Right lobe of liver (tissue), 6 donors: Measurements from ENCODE around the gene ZNF266. TPM values are rescaled to one million over a fixed set of nuclear protein-coding genes. Genes with fewer than 3 reads are reported as not detected.

Source experiments
- ATAC-seq, 4 donors: fragments of 200-7000 bp; cut with Tn5 transposase; one replicate each; pipeline ENCODE4 v1.9.1; 2020; ENCODE audit warnings: mild to moderate bottlenecking in 4 of 4, moderate library complexity in 4 of 4
- DNase-seq, 3 donors: peaks; one replicate each; pipeline ENCODE4 v3.0.0-alpha.2; 2020
- H3K27ac ChIP-seq, 3 donors: fragments of 200-600 bp; one replicate each; pipeline ENCODE4 v1.8.0; 2022
- H3K27me3 ChIP-seq, 2 donors: fragments of 200-600 bp; one replicate each; pipeline ENCODE4 v1.8.0; 2022
- H3K36me3 ChIP-seq, 4 donors: fragments of 200-600 bp; sonication (generic) in 1 of 4; one replicate each; pipeline versions ENCODE4 v1.5.1 to v1.8.0; 2017 to 2022; ENCODE audit warnings: control low read depth in 1 of 4
- H3K4me1 ChIP-seq, 4 donors: fragments of 200-600 bp; sonication (generic) in 1 of 4; one replicate each; pipeline versions ENCODE4 v1.5.1 to v1.8.0; 2017 to 2022; ENCODE audit warnings: control low read depth in 1 of 4
- H3K4me3 ChIP-seq, 3 donors: fragments of 200-600 bp; one replicate each; pipeline ENCODE4 v1.8.0; 2022
- H3K9me3 ChIP-seq, 4 donors: fragments of 200-600 bp; sonication (generic) in 1 of 4; one replicate each; pipeline versions ENCODE4 v1.5.1 to v1.8.0; 2017 to 2022; ENCODE audit warnings: control low read depth in 1 of 4
- POLR2A ChIP-seq: fragments of 450-650 bp; IDR thresholded peaks from one replicate; pipeline ENCODE4 v1.6.1; 2017; ENCODE audit warnings: antibody characterized with exemption, mild to moderate bottlenecking
- WGBS: methylation state at CpG from one replicate; pipeline ENCODE4 v1.1.6; 2018; ENCODE audit warnings: low coverage, low lambda C conversion rate; ENCODE audit not compliant: insufficient coverage; ENCODE audit errors: missing lambda C conversion rate; 5-methylcytosine and 5-hydroxymethylcytosine counted together
- intact Hi-C, 2 donors: fragments of 100-400 bp; cut with DNase I; formaldehyde crosslinking; loops; one replicate each; pipeline versions ENCODE4 v1.11.2 to v1.14.1; 2022
- total RNA-seq, 6 experiments: library from RNA; depleted of rRNA in 2 of 6; stranded (reverse); fragments of >200 nt in 2 of 6; fragmentation: NEBNext Ultra II Directional in 3 of 6; extraction: Animal tissue kit (Norgen Biotek cat#: 25700) in 3 of 6; gene quantifications; one replicate each; pipeline versions ENCODE4 v1.1.0 to v1.2.4, GENCODE V29; 2016 to 2023
- TF ChIP-seq, protein P1 (sequence below), 4 donors: fragments of 200-600 bp in 3 of 4; fragments of 450-650 bp in 1 of 4; IDR thresholded peaks; one replicate each; pipeline versions ENCODE4 v1.5.1 to v1.8.0; 2016 to 2022; ENCODE audit warnings: antibody characterized with exemption in 4 of 4, mild to moderate bottlenecking in 2 of 4
- donor health status: DM: no; HTN: yes; CAD: no.
- donor health status: DM: no; HTN: no; CAD: no.
- donor health status: DM: no; HTN: no; CAD: no.
- donor health status: DM: no; HTN: yes; CAD: no.
- donor health status: DM: no; HTN: yes; CAD: no.

Gene ZNF266
- total RNA-seq, 6 experiments from 2014 or later: 4.7 to 8.5 (median 5.6) TPM

DNA sequence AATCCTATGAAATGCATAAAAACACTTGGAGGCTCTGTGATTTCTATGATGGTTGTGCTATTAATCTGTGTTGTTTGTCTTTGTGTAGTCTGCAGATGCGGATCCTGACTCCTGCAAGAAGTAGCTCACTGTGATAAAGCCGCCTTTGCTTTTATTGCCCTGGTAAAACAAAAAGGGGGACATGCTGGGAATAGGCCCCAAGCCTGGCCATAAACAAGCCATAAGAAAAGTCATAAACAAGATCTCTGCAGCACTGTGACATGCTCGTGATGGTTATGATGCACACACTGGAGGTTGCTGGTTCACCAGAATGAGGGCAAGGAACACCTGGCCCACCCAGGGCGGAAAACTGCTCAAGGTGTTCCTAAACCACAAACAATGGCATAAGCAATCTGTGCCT lies 26.6 kb upstream of the ZNF266 start:
- intact Hi-C loops: no loop called here
- Histone ChIP-seq H3K9me3 (peaks cover 0 to 4% (median 0%) of the 10 kb centered on the region in 4 donors), H3K4me3 (no peak overlapping the region), H3K36me3 (no peaks in the 10 kb centered on the region), H3K4me1 (no peaks in the 10 kb centered on the region), H3K27me3 (no peaks in the 10 kb centered on the region), H3K27ac (no peak overlapping the region)
- DNase-seq (no peak), ATAC-seq (no peak)
- WGBS: no CpG with 5 or more reads among the region's 4 CpGs
- TF ChIP-seq, protein P1, sequence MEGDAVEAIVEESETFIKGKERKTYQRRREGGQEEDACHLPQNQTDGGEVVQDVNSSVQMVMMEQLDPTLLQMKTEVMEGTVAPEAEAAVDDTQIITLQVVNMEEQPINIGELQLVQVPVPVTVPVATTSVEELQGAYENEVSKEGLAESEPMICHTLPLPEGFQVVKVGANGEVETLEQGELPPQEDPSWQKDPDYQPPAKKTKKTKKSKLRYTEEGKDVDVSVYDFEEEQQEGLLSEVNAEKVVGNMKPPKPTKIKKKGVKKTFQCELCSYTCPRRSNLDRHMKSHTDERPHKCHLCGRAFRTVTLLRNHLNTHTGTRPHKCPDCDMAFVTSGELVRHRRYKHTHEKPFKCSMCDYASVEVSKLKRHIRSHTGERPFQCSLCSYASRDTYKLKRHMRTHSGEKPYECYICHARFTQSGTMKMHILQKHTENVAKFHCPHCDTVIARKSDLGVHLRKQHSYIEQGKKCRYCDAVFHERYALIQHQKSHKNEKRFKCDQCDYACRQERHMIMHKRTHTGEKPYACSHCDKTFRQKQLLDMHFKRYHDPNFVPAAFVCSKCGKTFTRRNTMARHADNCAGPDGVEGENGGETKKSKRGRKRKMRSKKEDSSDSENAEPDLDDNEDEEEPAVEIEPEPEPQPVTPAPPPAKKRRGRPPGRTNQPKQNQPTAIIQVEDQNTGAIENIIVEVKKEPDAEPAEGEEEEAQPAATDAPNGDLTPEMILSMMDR (IDR thresholded peaks at IDR 0.05): no peak
- TF ChIP-seq POLR2A: no peak

DNA sequence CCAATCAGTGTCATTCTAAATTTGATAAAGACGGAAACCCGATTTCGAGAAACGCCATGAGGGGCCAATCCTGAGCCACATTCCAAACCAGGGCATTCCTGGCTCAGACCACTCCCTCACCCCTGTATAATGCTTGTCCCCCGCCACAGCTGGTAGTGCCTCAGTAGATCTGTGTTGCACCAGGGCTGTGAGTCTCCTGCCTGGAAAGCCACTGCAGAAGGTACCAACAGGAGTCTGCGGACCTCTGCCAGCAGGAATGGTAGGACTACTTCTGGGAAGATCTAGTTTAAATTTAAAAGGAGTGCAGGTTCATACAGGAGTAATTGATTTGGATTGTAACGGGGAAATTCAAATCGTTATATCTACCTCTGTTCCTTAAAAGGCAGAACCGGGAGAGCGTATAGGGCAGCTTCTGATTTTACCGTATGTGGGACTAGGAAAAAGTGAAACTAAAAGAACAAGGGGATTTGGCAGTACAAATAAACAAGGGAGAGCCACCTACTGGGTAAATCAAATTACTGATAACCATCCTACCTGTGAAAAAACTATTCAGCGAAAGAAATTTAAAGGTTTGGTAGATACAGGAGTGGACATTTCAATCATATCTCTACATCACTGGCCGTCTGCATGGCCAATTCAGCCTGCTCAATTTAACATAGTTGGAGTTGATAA lies 20.8 kb upstream of the ZNF266 start:
- DNase-seq (no peak), ATAC-seq (no peak)
- peaks cover 0 to 6% (median under 1%) of the 10 kb centered on the region in 4 donors for H3K9me3 ChIP-seq
- no peaks in the 10 kb centered on the region for H3K27me3 ChIP-seq
- no peaks in the 10 kb centered on the region for H3K36me3 ChIP-seq
- H3K4me3 ChIP-seq: no peak overlapping the region
- intact Hi-C loops: no loop called here
- no peaks in the 10 kb centered on the region for H3K4me1 ChIP-seq
- H3K27ac ChIP-seq: no peak overlapping the region
- WGBS: 47% methylated on average over 8 of the region's 13 CpGs
- TF ChIP-seq POLR2A: no peak
- TF ChIP-seq, protein P1 (IDR thresholded peaks at IDR 0.05): no peak

DNA sequence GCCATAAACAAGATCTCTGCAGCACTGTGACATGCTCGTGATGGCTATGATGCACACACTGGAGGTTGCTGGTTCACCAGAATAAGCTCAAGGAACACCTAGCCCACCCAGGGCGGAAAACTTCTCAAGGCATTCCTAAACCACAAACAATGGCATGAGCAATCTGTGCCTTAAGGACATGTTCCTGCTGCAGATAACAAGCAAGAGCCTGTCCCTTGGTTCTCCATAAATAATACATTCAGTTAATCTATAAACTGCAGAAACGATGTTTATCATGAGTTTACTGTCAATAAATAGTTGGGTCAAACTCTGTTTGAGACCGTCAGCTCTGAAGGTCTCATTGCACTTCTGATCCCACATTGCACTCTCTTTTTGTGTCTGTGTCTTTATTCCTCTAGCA lies 18.6 kb upstream of the ZNF266 start:
- no peaks in the 10 kb centered on the region for H3K4me1 ChIP-seq
- 63% methylated on average over 3 of the region's 4 CpGs for whole genome bisulfite sequencing
- H3K36me3 ChIP-seq: no peaks in the 10 kb centered on the region
- intact Hi-C loops: no loop called here
- H3K4me3 ChIP-seq: no peak overlapping the region
- no peak for ATAC-seq
- H3K27me3 ChIP-seq: no peaks in the 10 kb centered on the region
- TF ChIP-seq, protein P1 (IDR thresholded peaks at IDR 0.05): no peak
- no peak for TF ChIP-seq POLR2A
- DNase-seq: no peak
- H3K9me3 ChIP-seq: peaks cover 0 to 23% (median under 1%) of the 10 kb centered on the region in 4 donors
- H3K27ac ChIP-seq: no peak overlapping the region

DNA sequence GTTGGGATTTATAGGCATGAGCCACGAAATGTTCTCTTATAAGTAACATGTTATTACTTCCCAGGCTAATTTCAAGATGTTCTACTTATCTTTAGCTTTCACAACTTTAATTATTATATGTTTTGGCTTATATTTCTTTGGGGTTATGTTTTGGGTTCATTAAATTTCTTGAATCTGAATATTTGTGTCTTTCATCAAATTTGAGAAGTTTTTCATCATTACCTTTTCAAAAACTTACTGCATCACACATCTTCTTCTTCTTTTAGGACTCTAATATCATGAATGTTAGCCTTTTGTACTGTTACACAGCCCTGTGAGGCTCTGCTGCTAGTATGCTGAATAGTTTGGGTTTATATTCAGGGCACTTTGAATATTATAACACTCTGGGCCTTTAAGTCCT lies 9.7 kb upstream of the ZNF266 start:
- intact Hi-C loops: no loop called here
- DNase-seq (no peak), ATAC-seq (no peak)
- Histone ChIP-seq H3K9me3 (peaks cover 0 to 7% (median 0%) of the 10 kb centered on the region in 4 donors), H3K4me3 (no peak overlapping the region), H3K27me3 (no peaks in the 10 kb centered on the region), H3K27ac (no peak overlapping the region), H3K4me1 (no peaks in the 10 kb centered on the region), H3K36me3 (no peaks in the 10 kb centered on the region)
- TF ChIP-seq POLR2A: no peak
- TF ChIP-seq, protein P1 (IDR thresholded peaks at IDR 0.05): no peak
- WGBS: 46% methylated on average over 1 of the region's 1 CpG
